Fibroblast of villous mesenchyme (primary cell): ENCODE data around the gene TBCC. TPM values are rescaled to one million over a fixed set of nuclear protein-coding genes. Genes with fewer than 3 reads are reported as not detected.

Source experiments
- DNase-seq: peaks from one replicate; pipeline ENCODE4 v3.0.0-alpha.2; 2010; ENCODE audit warnings: low read depth
- H3K4me3 ChIP-seq: 2 replicates; pipeline ENCODE4 v1.5.1; 2011; ENCODE audit warnings: low read depth, mild to moderate bottlenecking, low read length
- CTCF ChIP-seq: IDR thresholded peaks from 2 replicates; pipeline ENCODE4 v1.5.1; 2012; ENCODE audit warnings: low read depth, mild to moderate bottlenecking, low read length; ENCODE audit not compliant: insufficient read depth
- total RNA-seq: library from RNA; depleted of rRNA; stranded (reverse); fragments of >200 nt; gene quantifications from 2 replicates; pipeline ENCODE4 v1.2.3, GENCODE V29; 2012

The TBCC gene
- total RNA-seq, 1 donor: 42.3 TPM

GRCh38 chr6:42729731-42730130 lies 16.2 kb downstream of the TBCC start:
- no peak overlapping the region for H3K4me3 ChIP-seq
- no peak for TF ChIP-seq CTCF
- no peak for DNase-seq

- peak overlapping the region; percentile 59 for H3K4me3 ChIP-seq
- no peak for TF ChIP-seq CTCF
- no peak for DNase-seq
Measured at GRCh38 chr6:42727627-42728026, 18.3 kb downstream of the TBCC start.

GRCh38 chr6:42727087-42727611 lies 18.8 kb downstream of the TBCC start:
- H3K4me3 ChIP-seq: peak overlapping the region; percentile 59
- DNase-seq: no peak
- TF ChIP-seq CTCF: no peak

GRCh38 chr6:42726485-42727086 lies 19.3 kb downstream of the TBCC start:
- TF ChIP-seq CTCF: peak; percentile 86
- peak overlapping the region; percentile 59 for H3K4me3 ChIP-seq
- peak; percentile 94 for DNase-seq

- no peak for TF ChIP-seq CTCF
- DNase-seq: no peak
- H3K4me3 ChIP-seq: peak overlapping the region; percentile 59
Measured at GRCh38 chr6:42726026-42726425, 19.9 kb downstream of the TBCC start.

- TF ChIP-seq CTCF: no peak
- DNase-seq: no peak
- H3K4me3 ChIP-seq: no peak overlapping the region
Measured at GRCh38 chr6:42724825-42725224, 21.1 kb downstream of the TBCC start.

- no peak for TF ChIP-seq CTCF
- DNase-seq: no peak
- no peak within 1 kb of the TSS for H3K4me3 ChIP-seq
Measured at GRCh38 chr6:42722497-42722896, 23.4 kb downstream of the TBCC start, which contains the start of gene PRPH2. TSS of gene PRPH2 (minus strand) at chr6:42722597. CDS start at chr6:42722334, 263 bp downstream.
